ENCODE data around the gene PBLD. TPM values are rescaled to one million over a fixed set of nuclear protein-coding genes. Genes with fewer than 3 reads are reported as not detected.

Gene PBLD
- total RNA-seq, 1 experiment from 2014 or later, result 3.5 TPM

DNA sequence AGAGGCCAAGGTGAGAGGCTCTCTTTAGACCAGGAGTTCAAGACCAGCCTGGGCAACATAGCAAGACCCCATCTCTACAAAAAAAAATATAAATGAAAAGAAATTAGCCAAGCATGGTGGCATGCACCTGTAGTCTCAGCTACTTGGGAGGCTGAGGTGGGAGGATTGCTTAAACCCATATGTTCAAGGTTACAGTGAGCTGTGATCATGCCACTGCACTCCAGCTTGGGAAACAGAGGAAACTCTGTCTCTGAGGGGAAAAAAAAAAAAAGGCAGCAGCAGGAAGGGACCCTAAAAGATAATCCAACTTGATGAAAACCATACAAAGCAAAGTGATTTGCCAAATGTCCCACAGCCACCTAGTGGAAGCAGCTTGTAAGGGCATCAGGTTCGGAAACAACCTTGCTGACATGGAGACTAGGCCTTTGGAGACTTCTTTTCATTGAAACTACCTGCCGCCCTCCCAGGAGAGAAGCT lies 15.6 kb upstream of the PBLD start:
- DNase-seq, result peak; percentile 77
- Histone ChIP-seq H3K4me2 (ENCODE audit: insufficient read depth, insufficient read length, low read length) (no peak overlapping the region), H2AFZ (ENCODE audit: low read length) (no peak overlapping the region), H3K14ac (ENCODE audit: insufficient read depth, low read length) (no peak overlapping the region), H3K79me1 (ENCODE audit: insufficient read depth, low read depth, low read length, poor library complexity, severe bottlenecking) (no peaks in the 10 kb centered on the region), H3K9me3 (ENCODE audit: control insufficient read depth, low read depth, low read length) (no peaks in the 10 kb centered on the region), H2BK15ac (ENCODE audit: low read depth, low read length) (no peak overlapping the region), H3K23ac (ENCODE audit: insufficient read length, low read depth, low read length) (no peak overlapping the region), H4K20me1 (ENCODE audit: control insufficient read depth, insufficient read depth, insufficient read length) (no peaks in the 10 kb centered on the region), H2BK12ac (ENCODE audit: insufficient read length, low read depth, low read length) (no peak overlapping the region), H2BK120ac (ENCODE audit: low read depth, low read length, poor library complexity, severe bottlenecking) (no peak overlapping the region), H4K8ac (replicated peaks; ENCODE audit: insufficient read length, low read depth, low read length) (no peak overlapping the region), H3K4ac (ENCODE audit: low read depth, low read length) (no peak overlapping the region), H4K5ac (ENCODE audit: insufficient read length, low read depth, low read length) (no peak overlapping the region), H2BK20ac (ENCODE audit: low read depth, low read length, poor library complexity, severe bottlenecking) (no peak overlapping the region), H2AK5ac (ENCODE audit: insufficient read length, low read length) (no peak overlapping the region), H3K79me2 (ENCODE audit: insufficient read depth, low read length) (no peaks in the 10 kb centered on the region), H3K23me2 (ENCODE audit: insufficient read length, low read depth, low read length, poor library complexity, severe bottlenecking) (no peaks in the 10 kb centered on the region), H4K91ac (ENCODE audit: insufficient read length, low read depth, low read length) (no peak overlapping the region), H3K56ac (ENCODE audit: insufficient read length, low read depth, low read length) (no peak overlapping the region), H3K27me3 (ENCODE audit: insufficient read depth, low read length) (no peaks in the 10 kb centered on the region), H3K18ac (ENCODE audit: insufficient read length, low read depth, low read length) (no peak overlapping the region), H3T11ph (ENCODE audit: low read length) (no peak overlapping the region), H3K27ac (ENCODE audit: insufficient read length, low read depth, low read length) (peak overlapping the region; percentile 23), H2BK5ac (ENCODE audit: insufficient read length, low read length) (no peak overlapping the region), H3K4me1 (ENCODE audit: insufficient read depth, low read length) (no peaks in the 10 kb centered on the region), H3K9ac (ENCODE audit: extremely low read depth, insufficient read length, low read length) (no peak overlapping the region)
- Mint-ChIP-seq H3K36me3 (ENCODE audit: insufficient read depth in 1 of 3, low read depth in 3 of 3) (peaks cover 10 to 52% (median 31%) of the 10 kb centered on the region in 3 experiments), H3K9me3 (no peaks in the 10 kb centered on the region), H3K4me1 (peaks cover 6% of the 10 kb centered on the region in 2 experiments; a peak in 2 of 4 replicates), H3K4me3 (no peak overlapping the region), H3K27me3 (ENCODE audit: low read depth) (no peaks in the 10 kb centered on the region), H3K27ac (peak overlapping the region; percentile 85 to 96 (median 94); a peak in 5 of 7 replicates)
- no CpG with 5 or more reads among the region's 2 CpGs for WGBS (ENCODE audit: extremely low coverage, insufficient read length, low lambda C conversion rate)
- TF ChIP-seq, protein P1, sequence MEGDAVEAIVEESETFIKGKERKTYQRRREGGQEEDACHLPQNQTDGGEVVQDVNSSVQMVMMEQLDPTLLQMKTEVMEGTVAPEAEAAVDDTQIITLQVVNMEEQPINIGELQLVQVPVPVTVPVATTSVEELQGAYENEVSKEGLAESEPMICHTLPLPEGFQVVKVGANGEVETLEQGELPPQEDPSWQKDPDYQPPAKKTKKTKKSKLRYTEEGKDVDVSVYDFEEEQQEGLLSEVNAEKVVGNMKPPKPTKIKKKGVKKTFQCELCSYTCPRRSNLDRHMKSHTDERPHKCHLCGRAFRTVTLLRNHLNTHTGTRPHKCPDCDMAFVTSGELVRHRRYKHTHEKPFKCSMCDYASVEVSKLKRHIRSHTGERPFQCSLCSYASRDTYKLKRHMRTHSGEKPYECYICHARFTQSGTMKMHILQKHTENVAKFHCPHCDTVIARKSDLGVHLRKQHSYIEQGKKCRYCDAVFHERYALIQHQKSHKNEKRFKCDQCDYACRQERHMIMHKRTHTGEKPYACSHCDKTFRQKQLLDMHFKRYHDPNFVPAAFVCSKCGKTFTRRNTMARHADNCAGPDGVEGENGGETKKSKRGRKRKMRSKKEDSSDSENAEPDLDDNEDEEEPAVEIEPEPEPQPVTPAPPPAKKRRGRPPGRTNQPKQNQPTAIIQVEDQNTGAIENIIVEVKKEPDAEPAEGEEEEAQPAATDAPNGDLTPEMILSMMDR (conservative IDR thresholded peaks at IDR 0.05), result peak; percentile 83
